Stimulated activated CD4-positive, alpha-beta T cell treated with anti-CD3 and anti-CD28 coated beads, TNF-alpha, amount 100 ng/mL, for 24 hours (primary cell): ENCODE data around the gene SLC13A5.
"Not testable (repeated sequence)": the region's sequence is repeated elsewhere in the genome, so short reads cannot be mapped to it uniquely, and the experiment has no call there.

Experiments used
- DNase-seq, 3 experiments: peaks; one replicate each; pipeline ENCODE4 v3.0.0-alpha.2; 2020; ENCODE audit warnings: low read depth in 3 of 3

SLC13A5 gene

DNA sequence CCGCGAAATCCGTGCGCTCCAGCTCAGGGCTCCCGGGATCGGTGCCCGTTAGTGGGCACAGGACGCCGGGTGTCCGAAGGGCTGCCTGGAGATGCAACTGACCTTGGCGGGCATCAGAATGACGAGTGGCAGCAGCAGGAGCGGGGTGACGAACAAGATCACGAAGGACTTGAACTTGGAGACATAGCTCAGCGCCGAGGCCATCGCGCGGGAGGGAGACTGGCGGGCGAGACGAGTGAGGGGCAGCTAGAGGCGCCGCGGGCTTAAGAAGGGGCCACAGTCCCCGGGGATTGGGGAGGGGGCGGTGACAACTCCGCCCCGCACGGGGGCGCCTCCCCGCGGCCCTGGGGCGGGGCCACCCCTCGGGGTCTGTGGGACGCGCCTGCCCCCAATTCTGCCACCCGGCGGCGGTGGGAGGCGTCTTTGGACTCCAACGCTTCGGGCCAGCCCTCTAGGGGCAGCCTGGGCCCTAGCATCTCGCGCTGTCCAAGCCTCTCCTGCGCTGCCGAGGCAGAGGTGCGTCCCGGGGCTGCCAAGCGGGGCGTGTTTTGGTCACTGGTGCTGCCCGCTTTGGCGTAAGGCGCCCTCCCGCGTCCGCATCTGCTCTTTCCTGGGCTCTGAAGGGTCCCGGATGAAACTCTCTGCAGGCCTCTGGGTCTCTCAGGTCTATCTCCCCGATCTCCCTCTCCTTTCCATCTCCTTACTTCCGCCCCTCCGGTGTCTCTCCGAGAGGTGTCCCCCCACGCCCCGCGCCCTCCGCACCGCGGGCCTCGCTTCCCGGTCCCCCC, at the start of gene SLC13A5:
Gene SLC13A5, minus strand, starts transcription at position 240 of the 788 bp plus-strand sequence. Its CDS starts 36 bp downstream, at position 204.
- peak in 1 of 3 experiments; percentile 22 for DNase-seq

DNA sequence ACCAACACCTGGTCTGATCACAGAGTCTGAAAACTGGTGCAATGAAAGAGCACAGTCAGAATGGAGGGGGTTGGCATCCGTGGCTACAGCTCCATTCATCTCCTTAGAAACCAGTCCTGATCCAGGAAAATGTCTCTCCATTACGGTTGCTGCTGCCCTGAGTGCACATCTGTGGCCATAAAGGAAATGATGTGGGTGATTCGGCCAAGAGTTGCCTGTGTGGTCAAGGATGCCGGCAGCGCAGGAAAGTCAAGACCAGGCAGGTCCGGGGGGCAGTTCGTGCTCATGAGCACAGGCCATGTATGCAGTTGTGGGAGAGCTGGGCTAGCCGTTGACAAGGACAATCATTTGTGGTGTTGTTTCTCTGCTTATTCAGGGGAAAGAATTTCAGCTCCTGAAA, 48.6 kb upstream of the SLC13A5 start:
- DNase-seq = no peak

DNA sequence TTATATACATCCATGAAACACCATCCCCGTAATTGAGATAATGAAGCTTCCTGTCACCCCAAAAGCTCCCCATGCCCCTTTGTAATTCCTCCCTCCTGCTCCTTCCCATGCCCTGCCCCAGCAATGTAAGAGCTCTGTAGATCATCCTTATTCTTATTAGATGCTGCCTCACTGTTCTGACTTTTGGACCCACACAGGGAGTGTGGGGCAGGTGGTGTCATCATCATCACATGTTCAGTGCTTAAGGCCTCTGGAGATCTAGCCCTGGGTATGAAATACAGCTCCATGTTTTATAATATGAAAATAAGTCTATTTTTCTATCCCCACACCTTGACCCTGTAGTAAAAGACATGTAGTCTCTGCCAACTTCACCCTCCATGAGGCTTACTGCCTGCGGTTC, 44.6 kb upstream of the SLC13A5 start:
- DNase-seq = no peak

DNA sequence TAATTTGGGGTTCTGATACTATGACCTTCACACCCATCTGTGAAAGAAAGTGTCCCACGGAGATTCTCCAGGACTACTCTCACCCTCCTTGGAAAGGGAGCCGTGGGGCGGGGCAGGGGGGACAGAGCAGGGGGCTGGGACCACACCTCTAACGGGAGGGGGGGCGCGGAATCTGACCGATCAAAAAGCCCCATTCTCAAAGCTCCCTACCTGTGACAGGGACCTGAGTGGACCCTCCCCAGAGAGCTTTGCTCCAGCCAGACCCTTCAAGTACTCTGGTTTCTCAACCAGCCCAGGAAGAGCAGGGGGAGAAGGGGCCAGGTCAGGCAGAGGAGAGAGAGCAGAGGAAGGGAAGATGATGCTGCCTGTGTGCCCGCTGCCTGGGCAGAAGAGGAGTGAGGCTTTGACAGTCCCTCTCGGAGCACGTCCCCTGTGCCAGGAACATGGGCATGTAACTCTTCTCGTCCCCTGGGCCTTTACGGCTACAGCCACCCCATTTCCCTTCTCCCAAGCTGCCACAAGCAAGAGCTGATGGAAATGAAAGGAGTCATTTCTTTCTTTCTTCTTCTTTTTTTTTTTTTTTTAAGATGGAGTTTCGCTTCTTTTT, 43.4 kb upstream of the SLC13A5 start:
- DNase-seq = no peak

DNA sequence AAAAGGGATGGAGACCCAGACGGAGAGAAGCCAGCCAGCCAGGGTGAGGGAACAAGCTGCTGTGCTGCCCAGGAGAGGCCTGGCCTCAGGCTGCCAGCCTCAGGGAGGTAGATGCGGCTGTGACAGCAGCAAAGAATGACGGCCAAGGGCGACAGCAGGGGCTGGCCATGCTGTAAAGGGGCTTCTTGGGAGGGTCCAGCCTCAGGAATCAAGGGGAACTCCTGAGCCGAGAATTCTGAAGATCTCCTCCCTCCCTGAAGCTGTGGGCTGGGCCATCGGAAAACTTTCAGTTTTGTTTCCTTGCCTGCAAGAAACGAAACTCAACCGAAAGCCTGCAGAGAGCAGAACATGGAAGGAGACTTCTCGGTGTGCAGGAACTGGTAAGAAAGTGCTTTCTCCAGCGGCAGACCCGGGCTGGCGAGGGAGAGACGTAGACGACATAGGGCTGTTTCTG, 42.6 kb upstream of the SLC13A5 start, which contains the start of gene XAF1:
Gene XAF1, plus strand, starts transcription at position 316 of the 454 bp plus-strand sequence. Its CDS starts 33 bp downstream, at position 349.
- peak in 1 of 3 experiments; percentile 25 for DNase-seq

DNA sequence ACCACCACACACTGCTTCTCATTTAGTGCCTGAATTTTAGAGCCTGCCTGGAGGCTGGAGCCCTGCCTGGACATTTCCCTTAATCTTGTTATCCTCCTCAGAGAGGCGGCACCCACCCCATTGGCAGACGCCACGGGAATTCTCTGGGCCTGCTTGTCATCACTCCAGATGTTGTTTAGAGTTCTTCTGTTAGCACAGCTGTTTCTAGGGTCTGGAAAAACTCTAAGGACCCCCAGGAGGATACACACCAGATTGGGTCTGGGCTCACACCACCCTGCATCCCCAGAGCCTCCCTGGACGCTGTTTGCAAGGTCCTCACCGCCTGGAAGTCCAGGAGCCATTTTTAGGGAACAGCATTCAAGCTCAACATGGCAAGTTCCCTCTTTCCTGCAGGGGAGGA, 42.1 kb upstream of the SLC13A5 start:
- DNase-seq = no peak

DNA sequence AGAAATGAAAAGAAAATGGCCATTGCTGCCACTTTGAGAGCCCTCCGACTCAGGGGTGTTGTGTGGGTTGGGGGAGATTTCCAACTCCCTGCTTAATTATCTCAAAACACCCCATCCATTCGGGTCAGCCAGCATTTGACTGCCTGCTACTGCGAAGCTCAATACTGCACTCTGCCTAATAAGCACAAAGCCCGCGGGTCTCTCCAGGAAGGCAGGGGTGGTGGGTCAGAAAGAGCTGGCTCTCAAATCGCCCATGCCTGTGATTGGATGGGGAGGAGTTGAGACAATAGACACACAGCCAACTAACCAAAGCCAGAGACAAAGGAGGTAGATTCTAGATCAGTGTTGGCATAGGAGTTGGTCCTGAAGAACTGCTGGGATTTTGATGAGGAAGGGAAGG, 40.4 kb upstream of the SLC13A5 start:
- no peak for DNase-seq

DNA sequence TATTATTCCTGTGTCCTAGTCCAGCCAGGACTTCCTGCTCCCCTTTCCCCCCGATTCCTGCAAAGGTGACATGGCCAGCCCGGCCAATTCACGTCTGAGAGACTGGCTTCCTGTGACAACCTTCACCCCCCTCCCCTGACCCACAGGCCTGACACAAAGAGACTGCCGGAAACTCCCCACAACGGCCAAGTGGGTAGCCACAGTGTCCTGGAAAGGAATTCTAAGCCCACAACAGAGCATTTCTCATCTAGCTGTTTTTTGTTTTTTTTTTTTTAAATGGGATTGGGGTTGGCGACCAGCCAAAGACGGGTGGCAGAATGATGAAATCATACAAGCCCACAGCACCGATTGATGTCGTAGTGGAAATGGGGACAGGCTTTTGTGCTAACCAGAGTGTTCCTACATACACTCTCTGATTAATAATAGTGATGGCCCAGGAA, 39.9 kb upstream of the SLC13A5 start:
- peak in 1 of 3 experiments; percentile 30 for DNase-seq

DNA sequence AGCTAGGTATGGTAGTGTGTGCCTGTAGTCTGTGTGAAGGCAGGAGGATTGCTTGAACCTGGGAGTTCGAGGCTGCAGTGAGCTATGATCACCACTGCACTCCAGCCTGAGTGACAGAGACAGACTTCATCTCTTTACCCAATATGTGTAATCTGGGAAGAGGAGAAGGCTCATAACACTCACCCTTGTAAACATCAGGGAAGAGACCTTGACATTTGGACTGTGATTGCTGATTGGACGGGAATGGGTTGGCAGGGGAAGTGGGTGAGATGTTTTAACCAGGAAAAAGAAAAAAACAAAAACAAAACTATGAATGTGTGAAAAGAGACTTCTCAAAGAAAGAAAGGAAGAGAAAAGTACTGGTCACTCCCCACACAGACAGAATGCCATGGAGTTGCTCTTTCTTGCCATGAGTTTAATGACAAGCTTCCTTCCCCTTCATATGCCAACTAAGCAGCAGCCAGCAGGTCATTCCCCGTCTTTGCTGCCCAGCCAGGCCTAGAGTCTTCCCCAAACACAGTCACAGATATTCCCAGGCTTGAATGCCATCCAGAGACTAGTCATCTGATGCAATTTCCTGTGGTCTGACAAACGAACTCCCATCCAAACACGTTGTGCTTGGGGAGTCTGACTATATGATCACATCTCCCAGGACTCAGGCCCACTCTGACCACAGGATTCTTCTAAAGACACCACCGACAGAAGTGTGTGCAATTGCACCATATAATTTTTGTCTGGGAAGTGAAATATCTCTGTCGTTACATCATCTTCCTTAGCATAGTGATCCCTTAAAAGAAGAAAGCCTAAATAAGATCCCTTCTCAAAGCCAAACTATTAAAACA, 39.1 kb upstream of the SLC13A5 start:
- DNase-seq = no peak

DNA sequence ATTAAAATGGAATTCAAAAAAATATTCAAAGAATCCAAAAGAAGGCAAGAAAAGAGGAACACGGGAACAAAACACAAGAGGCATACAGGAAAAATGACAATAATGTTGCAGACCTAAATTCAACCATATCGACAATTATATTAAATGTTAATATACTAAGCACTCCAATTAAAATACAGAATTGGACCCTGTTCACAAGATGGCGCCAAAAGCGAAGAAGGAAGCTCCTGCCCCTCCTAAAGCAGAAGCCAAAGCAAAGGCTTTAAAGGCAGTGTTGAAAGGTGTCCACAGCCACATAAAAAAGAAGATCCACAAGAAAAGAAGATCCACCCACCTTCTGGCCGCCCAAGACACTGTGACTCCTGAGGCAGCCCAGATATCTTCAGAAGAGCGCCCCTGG, 36.4 kb upstream of the SLC13A5 start:
- no peak for DNase-seq

DNA sequence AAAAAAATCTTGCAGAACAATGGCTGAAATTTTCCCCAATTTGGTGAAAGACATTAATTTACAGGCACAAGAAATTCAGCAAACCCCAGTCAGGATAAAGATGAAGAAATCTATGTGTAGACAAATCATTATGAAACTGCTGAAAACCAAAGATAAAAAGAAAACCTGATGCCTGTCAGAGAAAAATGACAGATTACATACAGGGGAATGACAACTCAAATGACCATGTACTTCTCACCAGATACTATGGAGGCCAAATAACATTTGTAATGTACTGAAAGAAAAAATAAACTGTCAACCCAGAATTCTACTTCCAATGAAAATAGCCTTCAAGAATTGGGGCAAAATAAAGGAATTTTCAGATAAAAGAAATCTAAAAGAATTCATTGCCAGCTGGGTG, 35.4 kb upstream of the SLC13A5 start:
- DNase-seq = no peak

DNA sequence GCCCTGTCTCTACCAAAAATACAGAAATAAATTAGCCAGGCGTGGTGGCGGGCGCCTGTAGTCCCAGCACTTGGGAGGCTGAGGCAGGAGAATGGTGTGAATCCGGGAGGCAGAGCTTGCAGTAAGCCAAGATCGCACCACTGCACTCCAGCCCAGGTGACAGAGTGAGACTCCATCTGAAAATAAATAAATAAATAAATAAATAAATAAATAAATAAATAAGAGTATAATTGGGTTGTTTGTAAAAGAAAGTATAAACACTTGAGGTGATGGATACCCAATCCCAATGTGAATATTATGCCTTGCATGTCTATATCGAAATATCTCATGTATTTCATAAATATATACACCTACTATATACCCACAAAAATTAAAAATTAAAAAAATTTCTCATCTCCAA, 33.5 kb upstream of the SLC13A5 start:
- DNase-seq = not testable (repeated sequence)

DNA sequence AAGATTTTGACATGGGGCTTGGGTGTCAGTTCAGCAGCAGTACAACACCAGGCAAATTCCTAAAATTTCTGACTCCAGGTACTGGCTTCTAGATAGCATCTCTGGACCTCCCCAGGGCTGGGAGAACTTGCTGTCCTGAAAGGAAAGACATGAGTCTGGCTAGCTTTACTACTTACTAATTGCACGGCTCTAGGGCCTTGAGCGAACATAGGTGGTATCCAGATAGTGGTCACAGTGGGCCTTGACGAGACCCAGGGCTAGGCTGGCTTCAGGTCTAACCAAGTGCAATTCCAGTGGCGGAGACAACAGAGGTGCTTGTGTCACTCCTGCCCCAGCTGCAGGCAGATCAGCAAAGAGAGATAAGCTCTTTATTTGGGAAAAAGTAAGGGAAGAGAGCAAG, 16.4 kb upstream of the SLC13A5 start:
- DNase-seq = no peak

DNA sequence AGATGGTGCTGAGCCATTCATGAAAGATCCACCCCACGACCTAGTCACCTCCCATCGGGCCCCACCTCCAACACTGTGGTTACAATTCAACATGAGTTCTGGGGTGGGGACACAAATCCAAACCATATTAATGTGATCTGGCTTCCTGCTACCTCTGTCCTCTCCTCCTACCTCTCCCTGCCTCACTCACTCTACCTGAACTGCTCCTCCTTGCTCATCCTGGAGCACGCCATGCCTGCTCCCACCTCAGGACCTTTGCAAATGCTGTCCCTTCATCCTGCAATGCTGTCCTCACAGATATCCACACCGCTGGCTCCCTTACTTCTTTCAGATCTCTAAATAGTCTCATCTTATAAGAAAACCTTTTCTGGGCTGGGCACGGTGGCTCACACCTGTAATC, 10.8 kb upstream of the SLC13A5 start:
- no peak for DNase-seq

DNA sequence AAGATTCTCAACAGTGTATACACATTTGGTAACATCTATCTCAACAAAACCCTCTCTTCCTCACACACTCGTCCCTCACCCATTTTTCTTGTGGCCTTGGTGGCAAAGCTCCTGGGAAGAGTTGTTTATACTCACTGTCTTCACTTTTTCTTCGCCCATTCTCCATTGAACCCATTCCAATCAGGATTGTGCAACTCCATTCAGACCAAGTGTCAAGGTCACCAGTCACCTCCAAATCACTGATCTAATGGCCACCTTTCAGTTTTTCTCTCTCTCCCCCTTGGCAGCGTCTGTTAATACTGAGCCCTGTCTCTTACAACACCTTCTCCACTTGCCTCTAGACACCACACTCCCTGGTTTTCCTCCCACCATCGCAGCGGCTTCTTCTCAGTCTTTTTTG, 8.6 kb upstream of the SLC13A5 start:
- DNase-seq = no peak

DNA sequence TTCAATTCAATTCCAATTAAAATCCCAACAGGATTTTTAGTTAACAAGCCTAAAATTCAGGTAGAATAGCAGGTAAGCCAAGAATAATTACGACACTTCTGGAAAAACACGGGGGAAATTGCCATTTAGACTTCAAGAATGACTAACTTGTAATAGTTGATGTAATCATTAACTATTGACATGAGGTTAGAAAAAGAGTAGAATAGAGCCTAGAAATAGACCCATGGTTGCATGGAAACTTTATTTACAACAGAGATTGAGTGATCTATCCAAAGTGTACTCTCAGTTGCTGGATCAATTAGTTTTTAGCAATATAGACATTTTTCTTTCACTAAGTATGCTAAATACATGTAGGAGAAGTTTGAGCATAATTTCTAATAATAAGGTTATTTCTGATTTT, 3.6 kb upstream of the SLC13A5 start:
- no peak for DNase-seq

DNA sequence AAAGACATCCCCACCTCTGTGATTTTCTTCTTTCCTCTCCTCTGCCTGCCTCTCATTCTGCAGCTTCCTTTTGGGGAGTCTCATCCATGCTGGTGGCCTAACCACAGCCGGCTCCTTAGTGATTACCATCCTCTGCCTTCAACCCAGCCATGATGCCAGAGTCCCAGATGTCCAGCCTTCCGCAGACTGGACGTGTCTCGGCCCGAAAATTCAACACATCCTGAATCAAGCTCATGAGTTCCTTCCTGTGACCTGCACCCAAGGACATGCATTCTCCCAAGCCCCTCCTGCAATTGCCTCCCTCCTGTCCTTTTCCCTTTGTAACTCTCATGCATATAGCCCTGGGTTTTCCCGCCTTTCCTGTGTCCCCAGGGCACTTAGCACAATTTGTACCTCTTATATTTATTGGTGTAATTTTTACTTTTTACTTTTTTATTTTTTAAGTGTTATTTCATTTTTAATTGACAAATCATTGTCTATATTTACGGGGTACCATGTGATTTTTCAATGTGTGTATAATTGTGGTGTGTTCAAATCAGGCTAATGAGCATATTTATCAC, 1.2 kb upstream of the SLC13A5 start:
- DNase-seq = no peak

DNA sequence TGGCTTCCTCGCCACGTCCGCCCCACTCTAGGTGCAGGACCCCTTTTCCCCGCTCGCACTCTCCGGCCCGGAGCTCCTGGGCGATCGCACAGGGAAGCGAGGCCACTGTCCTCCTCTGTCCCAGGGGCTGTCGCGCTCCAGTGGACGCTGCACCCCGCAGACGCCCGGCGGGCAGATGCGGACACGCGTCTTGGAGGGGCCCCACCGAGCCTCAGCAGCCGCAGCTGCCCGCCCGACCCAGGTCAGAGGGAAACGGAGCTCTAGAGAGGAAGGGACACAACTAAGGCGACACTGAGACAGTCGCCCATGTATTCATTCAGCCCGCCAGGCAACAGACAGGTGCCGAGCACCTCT, 726 bp upstream of the SLC13A5 start:
- DNase-seq = no peak

DNA sequence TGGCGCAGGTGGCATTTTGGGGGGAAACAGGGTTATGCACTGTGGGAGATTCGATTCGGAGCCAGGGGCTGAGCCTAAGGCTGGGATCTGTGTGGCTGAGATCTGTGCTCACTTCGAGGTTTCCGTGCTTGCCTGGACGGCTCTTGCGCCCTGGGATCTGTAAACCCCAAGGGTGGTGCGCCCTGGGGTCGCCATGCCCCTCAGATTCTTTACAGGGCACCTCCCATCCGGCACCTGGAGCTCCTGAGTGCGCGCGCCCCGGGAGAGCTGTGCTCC, 377 bp downstream of the SLC13A5 start:
- no peak for DNase-seq

DNA sequence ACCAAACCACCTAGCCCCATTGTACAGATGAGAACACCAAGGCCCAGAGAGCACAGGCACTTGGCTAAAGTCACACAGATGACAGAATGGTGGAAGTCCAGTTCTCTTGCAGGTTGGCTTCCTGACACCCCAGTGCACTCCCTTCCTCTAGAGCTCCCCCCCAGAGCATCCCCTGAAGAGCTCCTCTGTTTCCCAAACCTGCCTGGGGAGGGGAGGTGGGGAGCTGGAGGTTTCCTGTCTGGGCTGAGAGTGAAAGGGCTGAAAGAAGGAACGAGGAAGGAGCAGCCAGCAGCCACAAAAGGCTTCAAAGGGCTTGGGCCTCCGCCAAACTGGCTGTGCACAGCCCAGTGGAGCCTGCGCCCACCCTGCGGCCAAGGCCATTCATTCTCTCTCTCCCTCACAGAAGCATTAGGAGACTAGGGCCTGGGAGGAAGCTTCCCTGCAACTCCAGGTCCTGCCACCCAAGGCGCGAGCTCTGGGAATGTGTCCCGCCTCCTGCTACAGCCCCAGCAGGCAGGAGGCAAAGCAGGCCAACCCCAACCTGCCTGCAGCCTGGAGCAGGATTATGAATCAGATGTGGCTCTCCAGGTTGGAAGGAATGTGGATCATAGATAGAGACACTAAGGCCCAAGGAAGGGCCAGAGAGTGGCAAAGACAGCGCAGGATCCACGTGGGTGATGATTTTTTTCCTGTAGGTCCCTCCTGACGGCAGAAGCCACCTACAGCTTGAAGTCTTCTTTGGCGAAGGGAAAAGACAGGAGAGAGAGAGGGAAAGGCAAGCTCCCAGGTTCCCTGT, 913 bp downstream of the SLC13A5 start:
- no peak for DNase-seq

DNA sequence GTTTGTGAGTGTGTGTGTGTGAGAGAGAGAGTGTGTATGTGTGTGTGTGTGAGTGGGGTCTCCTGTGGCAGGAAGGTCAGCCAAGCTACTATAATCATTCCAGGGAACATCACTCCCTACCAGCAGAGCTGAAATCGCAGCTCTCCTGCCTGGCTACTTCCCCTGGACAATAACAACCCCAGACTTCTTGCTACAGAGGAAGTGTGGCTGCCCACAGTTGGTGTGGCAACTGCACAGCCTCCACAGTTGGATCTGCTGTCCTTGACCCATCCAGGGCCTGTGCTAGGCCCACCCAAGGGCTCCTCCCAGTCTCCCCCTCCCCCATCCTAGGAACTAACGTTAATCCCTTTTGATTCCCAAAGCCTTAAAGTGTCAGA, 1.5 kb downstream of the SLC13A5 start:
- DNase-seq = no peak
